T follicular helper cell (primary cell): Measurements from ENCODE around the gene DNAJB6.
A peak's percentile ranks its signal among the peaks of the same experiment; 100 is the strongest.

Experiments
- DNase-seq: peaks from one replicate; pipeline ENCODE4 v3.0.0-alpha.2; 2020; ENCODE audit warnings: low read depth

DNAJB6 gene

GRCh38 chr7:157409753-157410727 is 73.2 kb downstream of the DNAJB6 start:
- no peak for DNase-seq

GRCh38 chr7:157410831-157411556 is 74.2 kb downstream of the DNAJB6 start:
- DNase-seq, result no peak

GRCh38 chr7:157411580-157411979 is 74.8 kb downstream of the DNAJB6 start:
- peak; percentile 35 for DNase-seq

GRCh38 chr7:157412021-157412443 is 75.2 kb downstream of the DNAJB6 start:
- no peak for DNase-seq

GRCh38 chr7:157412491-157413180 is 75.8 kb downstream of the DNAJB6 start:
- DNase-seq, result no peak

- no peak for DNase-seq
Observed at GRCh38 chr7:157413881-157414701, 77.3 kb downstream of the DNAJB6 start.

GRCh38 chr7:157414702-157415096 is 77.9 kb downstream of the DNAJB6 start:
- DNase-seq, result no peak

GRCh38 chr7:157415486-157415885 is 78.7 kb downstream of the DNAJB6 start:
- no peak for DNase-seq

GRCh38 chr7:157416011-157416410 is 79.2 kb downstream of the DNAJB6 start:
- no peak for DNase-seq

- DNase-seq, result no peak
Observed at GRCh38 chr7:157418204-157419034, 81.6 kb downstream of the DNAJB6 start.

- no peak for DNase-seq
Observed at GRCh38 chr7:157419035-157419293, 82.2 kb downstream of the DNAJB6 start.

GRCh38 chr7:157422279-157422678 is 85.5 kb downstream of the DNAJB6 start:
- DNase-seq, result no peak

GRCh38 chr7:157423348-157423747 is 86.5 kb downstream of the DNAJB6 start:
- DNase-seq, result no peak

GRCh38 chr7:157423886-157424565 is 87.2 kb downstream of the DNAJB6 start:
- no peak for DNase-seq

- DNase-seq, result no peak
Observed at GRCh38 chr7:157425137-157425731, 88.4 kb downstream of the DNAJB6 start.

GRCh38 chr7:157425761-157426160 is 89.0 kb downstream of the DNAJB6 start:
- DNase-seq, result no peak

- DNase-seq, result no peak
Observed at GRCh38 chr7:157426463-157427301, 89.9 kb downstream of the DNAJB6 start.

GRCh38 chr7:157427811-157428553 is 91.2 kb downstream of the DNAJB6 start:
- DNase-seq, result no peak
